Mucosa of descending colon (tissue), 3 donors: ENCODE measurements around the gene CNP. TPM values are rescaled to one million over a fixed set of nuclear protein-coding genes. Genes with fewer than 3 reads are reported as not detected.

Experiments used
- ATAC-seq: fragments of 200-7000 bp; cut with Tn5 transposase; one replicate; pipeline ENCODE4 v1.9.1; 2020; ENCODE audit warnings: mild to moderate bottlenecking, moderate library complexity
- DNase-seq, 3 donors: peaks; one replicate each; pipeline ENCODE4 v3.0.0-alpha.2; 2020
- H3K36me3 ChIP-seq: fragments of 200-600 bp; one replicate; pipeline ENCODE4 v1.8.0; 2021; ENCODE audit warnings: low read depth, mild to moderate bottlenecking
- H3K4me1 ChIP-seq: fragments of 200-600 bp; one replicate; pipeline ENCODE4 v1.8.0; 2021; ENCODE audit warnings: low read depth, mild to moderate bottlenecking
- H3K4me3 ChIP-seq: fragments of 200-600 bp; one replicate; pipeline ENCODE4 v1.8.0; 2021; ENCODE audit warnings: mild to moderate bottlenecking
- H3K9me3 ChIP-seq: fragments of 200-600 bp; one replicate; pipeline ENCODE4 v1.8.0; 2021; ENCODE audit warnings: mild to moderate bottlenecking
- intact Hi-C, 2 donors: fragments of 100-400 bp; cut with DNase I in 1 of 2; cut with micrococcal nuclease in 1 of 2; formaldehyde crosslinking; loops; one replicate each; pipeline versions ENCODE4 v1.11.0 to v1.11.1; 2022; cut with DNase I, micrococcal nuclease
- total RNA-seq, 3 donors: library from RNA; stranded (reverse); fragmentation: NEBNext Ultra II Directional in 2 of 3; extraction: Animal tissue kit (Norgen Biotek cat#: 25700) in 2 of 3; gene quantifications; one replicate each; pipeline versions ENCODE4 v1.2.1 to v1.2.4, GENCODE V29; 2021 to 2023
- TF ChIP-seq, protein P1 (sequence below): fragments of 200-600 bp; IDR thresholded peaks from one replicate; pipeline ENCODE4 v1.8.0; 2022; ENCODE audit warnings: antibody characterized with exemption, mild to moderate bottlenecking
- donor health status: DM: no; HTN: no; CAD: no; lungs with moderate emphysema.
- donor health status: DM: no; HTN: no; CAD: no.
- donor health status: DM: no; HTN: yes; CAD: no.

Gene CNP
- total RNA-seq, 3 donors from 2014 or later = 44.1 to 88.0 (median 51.6) TPM

DNA sequence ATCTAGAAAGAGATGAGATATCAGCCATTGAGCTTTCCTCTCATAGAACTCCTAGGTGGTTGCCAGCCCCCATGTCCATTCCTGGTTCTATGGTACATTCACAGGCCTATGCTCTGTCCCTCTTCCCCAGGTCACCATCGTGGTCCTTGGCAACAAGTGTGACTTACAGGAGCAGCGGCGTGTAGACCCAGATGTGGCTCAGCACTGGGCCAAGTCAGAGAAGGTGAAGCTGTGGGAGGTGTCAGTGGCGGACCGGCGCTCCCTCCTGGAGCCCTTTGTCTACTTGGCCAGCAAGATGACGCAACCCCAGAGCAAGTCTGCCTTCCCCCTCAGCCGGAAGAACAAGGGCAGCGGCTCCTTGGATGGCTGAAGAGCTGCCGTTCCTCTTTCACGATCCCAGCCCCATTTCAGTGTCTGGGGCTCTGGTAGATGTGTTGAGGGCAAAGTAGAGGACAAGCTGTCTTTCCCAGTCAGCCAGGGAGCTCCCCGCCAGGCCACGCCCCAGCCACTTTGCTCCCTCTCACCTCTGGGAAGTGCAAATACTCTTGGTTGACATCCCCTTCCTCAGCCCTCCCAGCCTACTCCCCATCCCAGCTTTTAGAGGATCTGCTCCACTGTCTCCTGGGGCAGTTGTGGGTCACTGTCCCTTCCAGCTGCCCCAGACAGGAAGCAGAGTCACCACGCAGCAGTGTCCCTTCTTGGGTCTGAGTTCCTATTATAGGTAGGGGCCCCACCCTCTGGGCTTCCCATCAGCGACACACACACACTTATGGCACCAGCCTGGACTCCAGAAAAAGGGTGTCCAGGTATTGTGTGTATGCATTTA is 57.1 kb downstream of the CNP start:
- DNase-seq (peak in 1 of 3 donors; percentile 58), ATAC-seq (no peak)
- Histone ChIP-seq H3K4me1 (peaks cover 31% of the 10 kb centered on the region), H3K9me3 (no peaks in the 10 kb centered on the region), H3K4me3 (no peak overlapping the region), H3K36me3 (no peaks in the 10 kb centered on the region)
- intact Hi-C loops = no loop called here
- TF ChIP-seq, protein P1, sequence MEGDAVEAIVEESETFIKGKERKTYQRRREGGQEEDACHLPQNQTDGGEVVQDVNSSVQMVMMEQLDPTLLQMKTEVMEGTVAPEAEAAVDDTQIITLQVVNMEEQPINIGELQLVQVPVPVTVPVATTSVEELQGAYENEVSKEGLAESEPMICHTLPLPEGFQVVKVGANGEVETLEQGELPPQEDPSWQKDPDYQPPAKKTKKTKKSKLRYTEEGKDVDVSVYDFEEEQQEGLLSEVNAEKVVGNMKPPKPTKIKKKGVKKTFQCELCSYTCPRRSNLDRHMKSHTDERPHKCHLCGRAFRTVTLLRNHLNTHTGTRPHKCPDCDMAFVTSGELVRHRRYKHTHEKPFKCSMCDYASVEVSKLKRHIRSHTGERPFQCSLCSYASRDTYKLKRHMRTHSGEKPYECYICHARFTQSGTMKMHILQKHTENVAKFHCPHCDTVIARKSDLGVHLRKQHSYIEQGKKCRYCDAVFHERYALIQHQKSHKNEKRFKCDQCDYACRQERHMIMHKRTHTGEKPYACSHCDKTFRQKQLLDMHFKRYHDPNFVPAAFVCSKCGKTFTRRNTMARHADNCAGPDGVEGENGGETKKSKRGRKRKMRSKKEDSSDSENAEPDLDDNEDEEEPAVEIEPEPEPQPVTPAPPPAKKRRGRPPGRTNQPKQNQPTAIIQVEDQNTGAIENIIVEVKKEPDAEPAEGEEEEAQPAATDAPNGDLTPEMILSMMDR = no peak

DNA sequence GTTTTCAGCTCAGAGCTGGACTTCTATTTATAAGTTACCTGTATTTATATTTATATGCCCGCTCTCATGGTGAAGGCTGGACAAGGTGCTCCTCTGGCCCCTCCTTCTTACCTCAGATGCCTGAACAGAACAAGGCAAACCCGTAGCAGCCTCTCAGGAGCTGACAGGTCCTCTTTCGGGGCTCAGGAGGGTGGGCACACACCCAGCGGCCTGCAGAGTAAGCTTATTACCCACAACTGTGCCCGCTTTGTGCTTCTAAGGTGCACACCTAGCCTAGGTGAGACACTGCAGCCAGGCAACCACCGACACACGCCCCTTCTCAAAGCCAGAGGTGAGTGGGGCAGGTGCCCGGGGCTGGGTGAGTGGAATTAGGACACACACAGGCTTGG is 58.6 kb downstream of the CNP start:
- Histone ChIP-seq H3K36me3 (no peaks in the 10 kb centered on the region), H3K4me3 (no peak overlapping the region), H3K4me1 (peaks cover 27% of the 10 kb centered on the region), H3K9me3 (no peaks in the 10 kb centered on the region)
- ATAC-seq (no peak), DNase-seq (peak in 1 of 3 donors; percentile 56)
- TF ChIP-seq, protein P1 = no peak
- intact Hi-C loops = no loop called here

DNA sequence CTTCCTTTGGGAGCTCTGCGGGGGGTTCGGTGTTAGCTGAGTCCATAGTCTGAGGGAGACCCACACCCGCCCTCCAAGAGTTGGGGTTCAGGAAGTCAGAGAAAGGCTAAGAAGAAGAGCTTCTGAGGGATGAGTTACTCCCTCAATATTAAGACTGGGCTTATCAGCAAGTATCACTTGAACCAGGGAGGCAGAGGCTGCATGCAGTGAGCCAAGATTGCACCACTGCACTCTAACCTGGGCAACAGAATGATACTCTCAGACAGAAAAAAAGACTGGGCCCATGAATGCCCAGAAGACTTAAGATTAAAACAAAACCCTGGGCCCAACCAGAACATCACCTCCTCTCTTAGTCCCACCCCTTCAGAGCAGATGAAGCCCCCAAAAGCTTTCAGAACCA is 59.3 kb downstream of the CNP start:
- no peak for DNase-seq
- H3K4me3 ChIP-seq = no peak overlapping the region
- H3K9me3 ChIP-seq = no peaks in the 10 kb centered on the region
- ATAC-seq = no peak
- H3K4me1 ChIP-seq = peaks cover 22% of the 10 kb centered on the region
- TF ChIP-seq, protein P1 = no peak
- H3K36me3 ChIP-seq = no peaks in the 10 kb centered on the region
- intact Hi-C loops = no loop called here

DNA sequence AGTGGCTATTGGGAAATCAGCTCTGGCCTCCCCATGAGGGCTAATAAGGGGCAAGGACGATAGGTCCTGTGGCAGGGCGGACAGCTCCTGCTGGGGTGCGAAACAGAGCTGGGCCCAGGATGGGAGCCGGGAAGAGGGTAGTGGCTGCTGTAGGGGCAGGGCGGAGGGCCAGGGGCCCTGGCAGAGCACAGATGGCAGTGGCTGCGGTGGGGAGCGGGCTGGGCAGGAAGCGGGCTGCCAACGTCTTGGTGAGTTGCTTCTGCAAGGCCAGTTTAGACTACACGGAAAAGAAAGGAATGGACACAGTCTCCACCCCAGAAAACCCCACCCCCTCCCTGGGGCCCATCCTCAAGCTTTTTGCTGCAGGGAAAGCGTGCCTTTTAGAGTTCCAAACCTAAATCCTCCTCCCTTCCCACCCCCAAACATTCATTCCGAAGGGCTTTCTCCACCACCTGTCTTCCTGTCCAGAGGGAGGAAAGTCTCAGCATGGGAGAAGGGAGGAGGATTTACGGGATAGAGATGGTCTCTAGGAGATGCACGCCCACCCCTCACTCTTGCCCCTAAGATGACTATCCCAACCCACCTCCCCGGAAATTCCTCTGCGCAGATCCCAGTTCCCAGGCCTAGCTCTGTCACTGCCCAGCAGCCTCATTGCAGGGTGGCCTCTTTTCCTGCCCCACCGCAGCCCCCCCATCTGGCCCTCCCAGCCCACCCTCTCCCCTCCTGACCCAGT is 60.4 kb downstream of the CNP start:
- intact Hi-C loops = no loop called here
- Histone ChIP-seq H3K36me3 (no peaks in the 10 kb centered on the region), H3K4me1 (peaks cover 17% of the 10 kb centered on the region), H3K9me3 (no peaks in the 10 kb centered on the region), H3K4me3 (no peak overlapping the region)
- DNase-seq (no peak), ATAC-seq (no peak)
- TF ChIP-seq, protein P1 = no peak

Other genes starting within 250 kb of the CNP start
- 1 to 10 TPM in 1 of 3 donors, under 1 TPM in 2; 0.12 to 2.8 (median 0.32) TPM for gene HAP1, start 232.2 kb upstream of the CNP start, total RNA-seq
- gene JUP, start 180.1 kb upstream of the CNP start, total RNA-seq = 100 to 1,000 TPM; 165 to 383 (median 320) TPM
- gene P3H4, start 154.8 kb upstream of the CNP start, total RNA-seq = 10 to 100 TPM; 10.7 to 14.0 (median 12.1) TPM
- 10 to 100 TPM in 2 of 3 donors, 1 to 10 TPM in 1; 5.7 to 32.7 (median 18.6) TPM for gene FKBP10, start 153.8 kb upstream of the CNP start, total RNA-seq
- gene NT5C3B, start 130.6 kb upstream of the CNP start, total RNA-seq = 10 to 100 TPM; 17.8 to 46.5 (median 19.1) TPM
- gene KLHL10, start 129.0 kb upstream of the CNP start, total RNA-seq = under 1 TPM in 1 of 3 donors, not detected in 2; 0.73 TPM
- gene KLHL11, start 101.4 kb upstream of the CNP start, total RNA-seq = 10 to 100 TPM in 1 of 3 donors, 1 to 10 TPM in 2; 7.6 to 14.7 (median 8.5) TPM
- 10 to 100 TPM; 80.3 to 95.2 (median 81.5) TPM for gene ACLY, start 47.8 kb upstream of the CNP start, total RNA-seq
- 1 to 10 TPM in 1 of 3 donors, under 1 TPM in 1, not detected in 1; 0.34 to 2.1 TPM for gene ODAD4, start 36.2 kb upstream of the CNP start, total RNA-seq
- 100 to 1,000 TPM in 1 of 3 donors, 10 to 100 TPM in 2; 80.6 to 108 (median 86.7) TPM for gene DNAJC7, start 50.6 kb downstream of the CNP start, total RNA-seq
- gene NKIRAS2, start 53.3 kb downstream of the CNP start, total RNA-seq = 10 to 100 TPM; 29.5 to 34.9 (median 31.1) TPM
- 1 to 10 TPM; 1.2 to 3.8 (median 2.0) TPM for gene C17orf113, start 83.8 kb downstream of the CNP start, total RNA-seq
- gene ZNF385C, start 131.7 kb downstream of the CNP start, total RNA-seq = under 1 TPM; 0.41 to 0.96 (median 0.58) TPM
- 10 to 100 TPM; 11.7 to 18.0 (median 14.0) TPM for gene DHX58, start 145.9 kb downstream of the CNP start, total RNA-seq
- gene KAT2A, start 154.6 kb downstream of the CNP start, total RNA-seq = 10 to 100 TPM; 21.6 to 47.8 (median 31.4) TPM
- gene HSPB9, start 156.0 kb downstream of the CNP start, total RNA-seq = under 1 TPM in 1 of 3 donors, not detected in 2; 0.28 TPM
- 100 to 1,000 TPM; 133 to 161 (median 160) TPM for gene RAB5C, start 188.2 kb downstream of the CNP start, total RNA-seq
- under 1 TPM in 2 of 3 donors, not detected in 1; 0.06 to 0.10 TPM for gene KCNH4, start 214.3 kb downstream of the CNP start, total RNA-seq
- not detected for gene HCRT, start 218.7 kb downstream of the CNP start, total RNA-seq
- 10 to 100 TPM; 21.9 to 22.2 (median 22.0) TPM for gene GHDC, start 227.7 kb downstream of the CNP start, total RNA-seq